ENCODE measurements around the gene BCDIN3D. TPM values are rescaled to one million over a fixed set of nuclear protein-coding genes. Genes with fewer than 3 reads are reported as not detected.

The BCDIN3D gene
- total and polyA plus RNA-seq, 2 experiments from 2014 or later: 3.7 to 4.2 TPM

DNA sequence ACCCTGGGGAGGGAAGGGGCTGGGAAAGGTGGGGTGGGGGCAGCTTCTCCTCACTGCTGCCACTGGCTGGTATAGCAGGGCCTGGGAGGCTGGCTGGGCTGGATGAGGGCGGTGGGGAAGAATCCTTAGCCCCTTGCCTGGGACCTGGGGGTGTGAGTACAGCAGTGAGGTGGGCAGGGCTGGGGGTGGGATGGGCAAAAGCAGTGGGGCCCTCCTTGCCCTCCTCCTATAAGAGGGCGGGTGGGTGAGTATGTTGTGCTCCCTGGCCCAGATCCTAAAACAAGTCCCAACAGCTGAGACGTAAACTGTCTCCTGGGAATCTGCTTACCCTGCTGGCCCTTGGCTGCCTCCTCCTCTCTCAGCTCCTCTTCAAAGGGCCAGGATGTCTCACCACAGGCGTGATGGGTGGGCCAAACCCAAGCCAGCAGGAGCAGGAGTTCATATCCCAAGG lies 16.9 kb downstream of the BCDIN3D start:
- H3K4me1 ChIP-seq (ENCODE audit: insufficient read depth): peaks cover 44% of the 10 kb centered on the region
- H3F3A ChIP-seq (ENCODE audit: insufficient read depth): peaks cover 29% of the 10 kb centered on the region
- 16 to 34% methylated on average over 3 to 4 of the region's 4 CpGs for WGBS, 2 experiments (ENCODE audit: low coverage in 1 of 2, low lambda C conversion rate in 2 of 2, missing lambda C conversion rate in 2 of 2)
- H3K9ac ChIP-seq: peak overlapping the region; percentile 84
- H4K20me1 ChIP-seq (ENCODE audit: insufficient read depth): peaks cover 6% of the 10 kb centered on the region; the same call in 1 of the 2 replicates
- in situ Hi-C loops (cut with MboI): no loop called here
- no peaks in the 10 kb centered on the region for H3K9me3 ChIP-seq (ENCODE audit: low read depth)
- no peaks in the 10 kb centered on the region for H3K9me2 ChIP-seq (ENCODE audit: insufficient read depth)
- peak; percentile 72 for DNase-seq
- H3K27me3 ChIP-seq (replicated peaks; ENCODE audit: insufficient read depth): no peaks in the 10 kb centered on the region
- no peak overlapping the region for H2AFZ ChIP-seq
- TF ChIP-seq EZH2phosphoT487 (IDR thresholded peaks at IDR 0.05; ENCODE audit: insufficient read depth, low read depth): no peak
- no peak for TF ChIP-seq EZH2 (IDR thresholded peaks at IDR 0.05; ENCODE audit: insufficient read depth, poor library complexity, severe bottlenecking)
- peaks cover 3% of the 10 kb centered on the region; the same call in 1 of the 2 replicates for H3K36me3 ChIP-seq (ENCODE audit: low read depth)
- H3K27ac ChIP-seq: peak overlapping the region; percentile 93
- H3K4me2 ChIP-seq (ENCODE audit: unreplicated experiment): peak overlapping the region; percentile 92
- H3K4me3 ChIP-seq: peak overlapping the region; percentile 90
- H3K79me2 ChIP-seq (ENCODE audit: insufficient read depth): peaks cover 28% of the 10 kb centered on the region

DNA sequence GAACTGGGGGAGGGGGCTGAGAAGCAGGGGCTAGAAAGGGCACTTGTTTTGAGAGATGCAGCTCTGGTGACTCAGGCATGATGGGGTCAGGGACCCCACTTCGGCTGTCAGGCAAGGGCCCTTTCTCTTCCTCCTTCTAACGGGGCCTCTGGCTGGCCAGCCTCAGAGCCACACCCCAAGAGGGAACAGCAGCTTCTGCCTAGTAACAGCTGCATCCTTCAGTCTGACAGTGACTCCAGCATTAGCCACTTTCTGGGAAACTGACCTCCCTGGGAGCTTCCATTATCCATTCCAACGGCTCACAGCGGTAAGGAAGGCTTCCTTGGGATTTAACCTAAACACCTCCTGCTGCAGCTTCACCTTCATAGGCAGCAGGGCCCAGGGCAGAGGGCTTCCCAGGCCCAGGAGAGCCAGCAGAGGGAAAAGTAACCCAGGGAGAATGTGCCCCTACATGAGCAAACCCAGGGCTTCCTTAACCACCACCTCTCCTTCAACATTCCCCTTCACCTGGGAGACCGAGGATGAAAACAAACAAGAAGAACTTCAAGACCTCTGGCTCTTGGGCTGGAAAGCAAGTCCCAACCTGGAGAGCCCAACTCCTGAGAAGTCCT lies 17.4 kb downstream of the BCDIN3D start:
- H3F3A ChIP-seq (ENCODE audit: insufficient read depth): peaks cover 29% of the 10 kb centered on the region
- no peaks in the 10 kb centered on the region for H3K9me2 ChIP-seq (ENCODE audit: insufficient read depth)
- H2AFZ ChIP-seq: no peak overlapping the region
- no peaks in the 10 kb centered on the region for H3K9me3 ChIP-seq (ENCODE audit: low read depth)
- in situ Hi-C loops (cut with MboI): no loop called here
- peak overlapping the region; percentile 90 for H3K4me3 ChIP-seq
- TF ChIP-seq EZH2phosphoT487 (IDR thresholded peaks at IDR 0.05; ENCODE audit: insufficient read depth, low read depth): no peak
- TF ChIP-seq EZH2 (IDR thresholded peaks at IDR 0.05; ENCODE audit: insufficient read depth, poor library complexity, severe bottlenecking): no peak
- H3K4me2 ChIP-seq (ENCODE audit: unreplicated experiment): peak overlapping the region; percentile 92
- WGBS, 2 experiments (ENCODE audit: low coverage in 1 of 2, low lambda C conversion rate in 2 of 2, missing lambda C conversion rate in 2 of 2): 18 to 21% methylated on average over 5 of the region's 5 CpGs
- DNase-seq: peak; percentile 88
- H3K9ac ChIP-seq: peak overlapping the region; percentile 84
- peaks cover 6% of the 10 kb centered on the region; the same call in 1 of the 2 replicates for H4K20me1 ChIP-seq (ENCODE audit: insufficient read depth)
- peaks cover 28% of the 10 kb centered on the region for H3K79me2 ChIP-seq (ENCODE audit: insufficient read depth)
- H3K27me3 ChIP-seq (replicated peaks; ENCODE audit: insufficient read depth): no peaks in the 10 kb centered on the region
- H3K36me3 ChIP-seq (ENCODE audit: low read depth): peaks cover 3% of the 10 kb centered on the region; the same call in 1 of the 2 replicates
- peaks cover 44% of the 10 kb centered on the region for H3K4me1 ChIP-seq (ENCODE audit: insufficient read depth)
- H3K27ac ChIP-seq: peak overlapping the region; percentile 93

DNA sequence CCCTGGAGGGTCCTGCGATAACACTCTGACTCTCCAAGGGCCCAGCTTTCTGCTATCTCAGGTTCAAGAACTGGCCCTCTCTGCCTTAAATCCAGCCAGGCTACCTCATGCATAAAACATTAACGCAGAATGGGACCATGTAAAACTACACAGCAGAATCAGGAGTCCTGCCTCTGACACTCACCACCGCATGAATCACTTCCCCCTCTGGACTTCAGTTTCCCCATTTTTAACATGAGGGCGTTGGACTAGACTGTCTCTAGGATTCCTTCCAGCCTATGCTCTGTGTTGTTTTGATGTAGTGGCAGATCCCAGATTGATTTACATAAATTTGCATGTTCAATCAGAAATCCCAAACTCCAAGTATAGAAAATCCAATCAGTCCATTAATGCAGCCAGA lies 18.0 kb downstream of the BCDIN3D start:
- TF ChIP-seq EZH2 (IDR thresholded peaks at IDR 0.05; ENCODE audit: insufficient read depth, poor library complexity, severe bottlenecking) (no peak), EZH2phosphoT487 (IDR thresholded peaks at IDR 0.05; ENCODE audit: insufficient read depth, low read depth) (no peak)
- Histone ChIP-seq H2AFZ (no peak overlapping the region), H3K36me3 (ENCODE audit: low read depth) (peaks cover 3% of the 10 kb centered on the region; the same call in 1 of the 2 replicates), H3K9ac (peak overlapping the region; percentile 84), H4K20me1 (ENCODE audit: insufficient read depth) (peaks cover 6% of the 10 kb centered on the region; the same call in 1 of the 2 replicates), H3K4me1 (ENCODE audit: insufficient read depth) (peaks cover 44% of the 10 kb centered on the region), H3F3A (ENCODE audit: insufficient read depth) (peaks cover 29% of the 10 kb centered on the region), H3K4me3 (peak overlapping the region; percentile 90), H3K27me3 (replicated peaks; ENCODE audit: insufficient read depth) (no peaks in the 10 kb centered on the region), H3K79me2 (ENCODE audit: insufficient read depth) (peaks cover 28% of the 10 kb centered on the region), H3K27ac (peak overlapping the region; percentile 93), H3K9me3 (ENCODE audit: low read depth) (no peaks in the 10 kb centered on the region), H3K4me2 (ENCODE audit: unreplicated experiment) (peak overlapping the region; percentile 92), H3K9me2 (ENCODE audit: insufficient read depth) (no peaks in the 10 kb centered on the region)
- peak; percentile 94 for DNase-seq
- in situ Hi-C loops (cut with MboI): no loop called here
- WGBS, 2 experiments (ENCODE audit: low coverage in 1 of 2, low lambda C conversion rate in 2 of 2, missing lambda C conversion rate in 2 of 2): 14 to 21% methylated on average over 4 of the region's 4 CpGs

DNA sequence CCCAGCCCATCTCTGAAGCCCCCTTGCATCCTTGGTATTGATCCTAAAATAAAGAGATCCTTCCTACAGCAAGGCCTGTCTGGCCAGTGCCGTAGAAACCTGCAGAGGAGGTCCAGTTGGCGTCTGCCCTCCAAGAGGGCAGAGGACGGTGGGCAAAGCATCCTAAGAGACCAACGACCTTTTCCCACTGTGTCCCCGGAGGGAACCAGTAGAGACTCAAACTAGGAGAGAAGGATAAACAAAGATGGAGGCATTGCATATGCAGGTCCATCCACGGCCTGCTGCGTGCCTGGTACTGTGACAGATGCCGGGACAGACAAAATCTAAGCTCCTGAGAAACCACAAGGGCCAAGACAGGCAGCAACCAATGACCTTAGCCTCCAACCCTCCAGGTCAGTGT lies 18.5 kb downstream of the BCDIN3D start:
- Histone ChIP-seq H3K9ac (peak overlapping the region; percentile 84), H3K9me3 (ENCODE audit: low read depth) (no peaks in the 10 kb centered on the region), H2AFZ (no peak overlapping the region), H3K36me3 (ENCODE audit: low read depth) (peaks cover 3% of the 10 kb centered on the region; the same call in 1 of the 2 replicates), H3K79me2 (ENCODE audit: insufficient read depth) (peaks cover 28% of the 10 kb centered on the region), H3F3A (ENCODE audit: insufficient read depth) (peaks cover 32% of the 10 kb centered on the region), H3K4me1 (ENCODE audit: insufficient read depth) (peaks cover 44% of the 10 kb centered on the region), H3K4me3 (peak overlapping the region; percentile 90), H4K20me1 (ENCODE audit: insufficient read depth) (peaks cover 11% of the 10 kb centered on the region; the same call in 1 of the 2 replicates), H3K9me2 (ENCODE audit: insufficient read depth) (no peaks in the 10 kb centered on the region), H3K27ac (peak overlapping the region; percentile 93), H3K4me2 (ENCODE audit: unreplicated experiment) (peak overlapping the region; percentile 42), H3K27me3 (replicated peaks; ENCODE audit: insufficient read depth) (no peaks in the 10 kb centered on the region)
- no peak for DNase-seq
- in situ Hi-C loops (cut with MboI): no loop called here
- TF ChIP-seq EZH2 (IDR thresholded peaks at IDR 0.05; ENCODE audit: insufficient read depth, poor library complexity, severe bottlenecking) (no peak), EZH2phosphoT487 (IDR thresholded peaks at IDR 0.05; ENCODE audit: insufficient read depth, low read depth) (no peak)
- WGBS, 2 experiments (ENCODE audit: low coverage in 1 of 2, low lambda C conversion rate in 2 of 2, missing lambda C conversion rate in 2 of 2): 66 to 73% methylated on average over 8 of the region's 8 CpGs

All from GM23248 (cell line).